OCI-LY7 (cell line): Measurements from ENCODE around the gene FAM186B. TPM values are rescaled to one million over a fixed set of nuclear protein-coding genes. Genes with fewer than 3 reads are reported as not detected.

Source experiments
- BruUV-seq: library from RNA; stranded (reverse); fragments of 400-500 nt; replicated peaks from 2 replicates; lab custom pipeline; 2021; lab: Mats Ljungman, UMichigan
- CTCF ChIA-PET: fragments of 300-600 bp; sonication (Branson Sonifier 250); formaldehyde crosslinking; loops from one replicate; lab custom pipeline; 2022; ENCODE audit warnings: antibody characterized with exemption; ENCODE audit not compliant: unreplicated experiment; lab: Charles Lee
- POLR2A ChIA-PET: fragments of 300-600 bp; sonication (Branson Sonifier 250); formaldehyde crosslinking; loops from one replicate; lab custom pipeline; 2022; ENCODE audit warnings: antibody characterized with exemption; lab: Charles Lee
- DNase-seq: peaks from one replicate; pipeline ENCODE4 v3.0.0-alpha.2; 2015; ENCODE audit warnings: low spot score
- H2AFZ ChIP-seq: fragments of 200-600 bp; sonication (generic), shearing (Covaris generic); 2 replicates; pipeline ENCODE4 v1.6.1; 2014; ENCODE audit warnings: mild to moderate bottlenecking, antibody characterized with exemption, low read length, moderate library complexity
- H3K27ac ChIP-seq: fragments of 200-600 bp; sonication (generic); 2 replicates; pipeline ENCODE4 v1.5.1; 2014; ENCODE audit warnings: mixed run types, low read depth, mild to moderate bottlenecking, moderate library complexity, low read length, inconsistent platforms; ENCODE audit not compliant: poor library complexity, severe bottlenecking
- H3K36me3 ChIP-seq: fragments of 200-600 bp; sonication (generic); 2 replicates; pipeline ENCODE4 v1.6.1; 2014; ENCODE audit warnings: mild to moderate bottlenecking, antibody characterized with exemption, low read length, moderate library complexity, mixed read lengths; ENCODE audit not compliant: insufficient read depth
- H3K4me1 ChIP-seq: fragments of 200-600 bp; sonication (generic); 2 replicates; pipeline ENCODE4 v1.5.1; 2014; ENCODE audit warnings: mild to moderate bottlenecking, low read length; ENCODE audit not compliant: insufficient read depth, poor library complexity, severe bottlenecking
- H3K4me2 ChIP-seq: fragments of 200-600 bp; sonication (generic); 2 replicates; pipeline ENCODE4 v1.6.1; 2014; ENCODE audit warnings: mild to moderate bottlenecking, low read length
- H3K4me3 ChIP-seq: fragments of 200-600 bp; sonication (generic); 2 replicates; pipeline ENCODE4 v1.5.1; 2014; ENCODE audit warnings: mild to moderate bottlenecking, low read depth, low read length; ENCODE audit not compliant: poor library complexity, severe bottlenecking
- H3K79me2 ChIP-seq: fragments of 200-600 bp; sonication (generic); 2 replicates; pipeline ENCODE4 v1.6.1; 2016; ENCODE audit warnings: low read depth, mild to moderate bottlenecking, low read length, moderate library complexity, mixed read lengths; ENCODE audit not compliant: insufficient read depth
- H3K9me2 ChIP-seq: fragments of 200-600 bp; sonication (generic); 2 replicates; pipeline ENCODE4 v1.6.1; 2016; ENCODE audit warnings: mild to moderate bottlenecking, low read length, mixed read lengths; ENCODE audit not compliant: insufficient read depth
- H3K9me3 ChIP-seq: fragments of 200-600 bp; sonication (generic); 2 replicates; pipeline ENCODE4 v1.6.1; 2014; ENCODE audit warnings: mild to moderate bottlenecking, mixed run types, low read length, mixed read lengths
- H4K20me1 ChIP-seq: fragments of 200-600 bp; sonication (generic); 2 replicates; pipeline ENCODE4 v1.6.1; 2014; ENCODE audit warnings: mild to moderate bottlenecking, antibody characterized with exemption, low read length, moderate library complexity, mixed read lengths; ENCODE audit not compliant: insufficient read depth
- EZH2phosphoT487 ChIP-seq: fragments of 200-600 bp; sonication (generic); IDR thresholded peaks from 2 replicates; pipeline ENCODE4 v1.6.1; 2018; ENCODE audit warnings: low read depth, borderline replicate concordance, mild to moderate bottlenecking, mixed run types, antibody characterized with exemption, low read length, moderate library complexity, mixed read lengths
- intact Hi-C: fragments of 100-400 bp; cut with micrococcal nuclease; formaldehyde crosslinking; loops from one replicate; pipeline ENCODE4 v1.10.0; 2022; ENCODE audit not compliant: unreplicated experiment
- total RNA-seq, 2 experiments: library from RNA; depleted of rRNA in 1 of 2; stranded (reverse); fragments of >200 nt in 1 of 2; shearing (Covaris generic) in 1 of 2; gene quantifications; 2 replicates each; pipeline ENCODE4 v1.2.3, GENCODE V29; 2014 to 2022
- TF ChIP-seq, protein P1 (sequence below): fragments of 200-600 bp; sonication (generic); conservative IDR thresholded peaks from 2 replicates; pipeline ENCODE4 v1.5.1; 2014; ENCODE audit warnings: mild to moderate bottlenecking, antibody characterized with exemption, low read length, moderate library complexity, mixed read lengths

Gene FAM186B
- total RNA-seq, 2 experiments from 2014 or later, result 0.60 to 2.8 TPM

DNA sequence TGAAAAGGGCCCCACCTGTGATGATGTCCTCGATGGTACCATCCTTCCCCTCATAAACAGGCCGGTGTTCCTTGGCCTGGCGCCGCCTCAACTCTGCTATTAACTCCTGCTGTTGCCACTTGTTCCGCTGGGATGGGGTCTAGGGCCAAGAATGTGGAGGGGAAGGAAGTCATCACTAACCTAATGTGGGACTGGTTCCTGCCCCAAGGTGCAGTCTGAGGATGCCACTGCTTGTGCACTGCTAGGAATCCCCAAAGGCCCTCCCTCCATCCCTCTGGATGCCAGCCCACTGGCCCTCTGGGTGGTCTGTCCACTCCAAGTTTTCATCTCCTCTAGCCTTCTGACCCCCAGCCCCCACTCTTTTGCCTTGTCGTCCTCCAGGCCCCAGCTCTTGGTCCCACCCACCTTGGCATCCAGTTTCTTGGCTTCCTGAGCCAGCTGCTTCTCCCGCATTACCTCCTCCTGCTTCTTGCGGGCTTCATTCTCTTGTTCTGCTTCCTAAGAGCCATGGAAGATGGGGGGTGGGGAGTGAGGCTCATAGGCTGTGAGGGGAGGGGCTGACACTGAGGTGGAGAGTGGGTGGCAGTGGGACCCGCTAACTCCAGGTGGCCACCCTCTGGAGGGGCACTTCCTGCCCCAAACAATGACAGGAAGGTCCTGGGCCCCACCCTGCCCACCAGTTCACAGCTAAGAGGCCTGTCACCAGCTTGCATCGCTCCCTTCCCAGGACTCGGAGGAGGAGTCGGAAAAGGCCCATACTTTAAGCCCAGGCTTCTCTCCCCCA lies 41.6 kb upstream of the FAM186B start:
- CTCF ChIA-PET, result no interaction called here
- BruUV-seq, result no TSS peak
- POLR2A ChIA-PET, result interaction anchor here (0.6 to 2.0 kb wide), 4 partner anchors 56 to 926 kb away, joined by 3 to 7 read pairs (median 4); no protein-coding TSS in a partner anchor
- H2AFZ ChIP-seq, result no peak overlapping the region
- no peaks in the 10 kb centered on the region for H4K20me1 ChIP-seq
- no peak overlapping the region for H3K4me2 ChIP-seq
- H3K9me2 ChIP-seq, result no peaks in the 10 kb centered on the region
- peaks cover 17% of the 10 kb centered on the region for H3K4me1 ChIP-seq
- peaks cover 48% of the 10 kb centered on the region for H3K36me3 ChIP-seq
- H3K79me2 ChIP-seq, result no peaks in the 10 kb centered on the region
- no peak overlapping the region for H3K27ac ChIP-seq
- no peak for TF ChIP-seq EZH2phosphoT487
- TF ChIP-seq, protein P1, sequence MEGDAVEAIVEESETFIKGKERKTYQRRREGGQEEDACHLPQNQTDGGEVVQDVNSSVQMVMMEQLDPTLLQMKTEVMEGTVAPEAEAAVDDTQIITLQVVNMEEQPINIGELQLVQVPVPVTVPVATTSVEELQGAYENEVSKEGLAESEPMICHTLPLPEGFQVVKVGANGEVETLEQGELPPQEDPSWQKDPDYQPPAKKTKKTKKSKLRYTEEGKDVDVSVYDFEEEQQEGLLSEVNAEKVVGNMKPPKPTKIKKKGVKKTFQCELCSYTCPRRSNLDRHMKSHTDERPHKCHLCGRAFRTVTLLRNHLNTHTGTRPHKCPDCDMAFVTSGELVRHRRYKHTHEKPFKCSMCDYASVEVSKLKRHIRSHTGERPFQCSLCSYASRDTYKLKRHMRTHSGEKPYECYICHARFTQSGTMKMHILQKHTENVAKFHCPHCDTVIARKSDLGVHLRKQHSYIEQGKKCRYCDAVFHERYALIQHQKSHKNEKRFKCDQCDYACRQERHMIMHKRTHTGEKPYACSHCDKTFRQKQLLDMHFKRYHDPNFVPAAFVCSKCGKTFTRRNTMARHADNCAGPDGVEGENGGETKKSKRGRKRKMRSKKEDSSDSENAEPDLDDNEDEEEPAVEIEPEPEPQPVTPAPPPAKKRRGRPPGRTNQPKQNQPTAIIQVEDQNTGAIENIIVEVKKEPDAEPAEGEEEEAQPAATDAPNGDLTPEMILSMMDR, result no peak
- H3K9me3 ChIP-seq, result no peaks in the 10 kb centered on the region
- no peak for DNase-seq
- H3K4me3 ChIP-seq, result no peak overlapping the region
- intact Hi-C loops, result no loop called here

DNA sequence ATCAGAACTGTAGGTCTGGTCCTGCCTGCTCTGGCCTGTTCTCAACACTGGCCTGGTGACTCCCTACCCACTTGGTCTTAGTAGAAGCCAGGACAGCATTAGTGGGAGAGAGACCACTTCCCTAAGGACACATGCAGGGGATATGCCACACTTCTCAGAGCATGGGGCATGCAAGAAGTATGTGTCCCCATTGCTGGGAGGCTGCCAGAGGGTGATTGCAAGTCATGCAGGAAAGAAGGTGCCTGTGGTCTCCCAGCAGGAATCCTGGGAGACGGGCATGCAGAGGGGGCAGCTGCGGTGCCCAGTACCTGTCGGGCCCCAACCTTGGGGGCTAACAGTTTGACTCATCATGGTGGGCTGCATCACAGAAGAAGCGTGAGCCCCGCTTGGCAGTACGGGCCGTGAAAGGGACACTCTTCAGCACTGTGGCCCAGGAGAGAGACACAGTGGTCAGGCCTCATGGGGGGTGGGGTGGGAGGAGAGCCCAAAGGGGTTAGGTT lies 40.9 kb upstream of the FAM186B start:
- no TSS peak for BruUV-seq
- no peak for DNase-seq
- Histone ChIP-seq H4K20me1 (no peaks in the 10 kb centered on the region), H3K9me3 (no peaks in the 10 kb centered on the region), H3K27ac (no peak overlapping the region), H3K4me3 (no peak overlapping the region), H3K36me3 (peaks cover 48% of the 10 kb centered on the region), H3K79me2 (no peaks in the 10 kb centered on the region), H3K9me2 (no peaks in the 10 kb centered on the region), H3K4me1 (peaks cover 15% of the 10 kb centered on the region), H2AFZ (no peak overlapping the region), H3K4me2 (no peak overlapping the region)
- TF ChIP-seq, protein P1, result no peak
- no peak for TF ChIP-seq EZH2phosphoT487
- ChIA-PET CTCF (no interaction called here), POLR2A (interaction anchor here (0.6 to 3.6 kb wide), 2 partner anchors 58 to 81 kb away, joined by 3 to 18 read pairs; no protein-coding TSS in a partner anchor)
- intact Hi-C loops, result no loop called here
